ENCODE data around the gene SYNE2.

- TF ChIP-seq, protein P1, sequence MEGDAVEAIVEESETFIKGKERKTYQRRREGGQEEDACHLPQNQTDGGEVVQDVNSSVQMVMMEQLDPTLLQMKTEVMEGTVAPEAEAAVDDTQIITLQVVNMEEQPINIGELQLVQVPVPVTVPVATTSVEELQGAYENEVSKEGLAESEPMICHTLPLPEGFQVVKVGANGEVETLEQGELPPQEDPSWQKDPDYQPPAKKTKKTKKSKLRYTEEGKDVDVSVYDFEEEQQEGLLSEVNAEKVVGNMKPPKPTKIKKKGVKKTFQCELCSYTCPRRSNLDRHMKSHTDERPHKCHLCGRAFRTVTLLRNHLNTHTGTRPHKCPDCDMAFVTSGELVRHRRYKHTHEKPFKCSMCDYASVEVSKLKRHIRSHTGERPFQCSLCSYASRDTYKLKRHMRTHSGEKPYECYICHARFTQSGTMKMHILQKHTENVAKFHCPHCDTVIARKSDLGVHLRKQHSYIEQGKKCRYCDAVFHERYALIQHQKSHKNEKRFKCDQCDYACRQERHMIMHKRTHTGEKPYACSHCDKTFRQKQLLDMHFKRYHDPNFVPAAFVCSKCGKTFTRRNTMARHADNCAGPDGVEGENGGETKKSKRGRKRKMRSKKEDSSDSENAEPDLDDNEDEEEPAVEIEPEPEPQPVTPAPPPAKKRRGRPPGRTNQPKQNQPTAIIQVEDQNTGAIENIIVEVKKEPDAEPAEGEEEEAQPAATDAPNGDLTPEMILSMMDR (conservative IDR thresholded peaks at IDR 0.05), result no peak
- TF ChIP-seq EZH2 (IDR thresholded peaks at IDR 0.05; ENCODE audit: low read depth), result no peak
These were observed 272.5 kb downstream of the SYNE2 start for GRCh38 chr14:64125270-64125669.

Measured in PC-9 (cell line).